CD4-positive, alpha-beta T cell treated with Interleukin-2 at 100 ng/mL for 4 hours (primary cell): ENCODE measurements around the gene ATG16L1.

Experiments
- DNase-seq: peaks from one replicate; pipeline ENCODE4 v3.0.0-alpha.2; 2020; ENCODE audit warnings: low spot score

ATG16L1 gene

DNA sequence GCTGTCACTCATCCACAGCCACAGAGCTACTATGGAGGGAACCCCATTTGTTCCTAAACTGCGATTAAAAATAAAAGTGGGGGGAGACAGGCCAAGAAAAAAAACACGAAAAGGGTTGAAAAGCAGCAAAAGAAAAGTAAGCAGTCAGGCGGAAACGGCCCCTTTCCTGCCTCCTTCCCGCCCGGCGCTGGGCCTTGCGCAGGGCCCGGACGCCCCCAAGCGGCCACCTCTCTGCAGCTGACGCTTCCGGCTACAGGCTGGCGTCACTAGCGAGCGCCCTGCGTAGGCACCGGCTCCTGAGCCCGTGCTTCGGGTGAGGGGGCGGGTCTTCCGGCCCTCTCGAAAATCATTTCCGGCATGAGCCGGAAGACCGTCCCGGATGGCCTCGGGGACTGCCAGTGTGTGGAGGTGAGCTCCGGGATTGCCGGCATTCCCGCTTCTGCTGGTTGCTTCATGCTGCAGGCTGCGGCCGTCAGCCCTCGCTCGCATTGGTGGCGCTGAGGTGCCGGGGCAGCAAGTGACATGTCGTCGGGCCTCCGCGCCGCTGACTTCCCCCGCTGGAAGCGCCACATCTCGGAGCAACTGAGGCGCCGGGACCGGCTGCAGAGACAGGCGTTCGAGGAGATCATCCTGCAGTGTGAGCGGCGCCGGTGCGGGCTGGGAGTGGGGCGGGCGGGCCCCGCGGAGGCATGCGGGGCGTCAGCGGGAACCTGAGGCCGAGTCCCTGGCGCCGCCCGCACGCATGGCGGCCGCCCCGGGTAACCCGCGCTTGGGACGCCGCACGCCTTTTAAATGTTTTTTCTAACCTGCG, at the start of gene ATG16L1:
ATG16L1 (plus strand) TSS at position 368 of the 811 bp plus-strand sequence; CDS start at position 523, 155 bp downstream.
- DNase-seq = peak; percentile 95

DNA sequence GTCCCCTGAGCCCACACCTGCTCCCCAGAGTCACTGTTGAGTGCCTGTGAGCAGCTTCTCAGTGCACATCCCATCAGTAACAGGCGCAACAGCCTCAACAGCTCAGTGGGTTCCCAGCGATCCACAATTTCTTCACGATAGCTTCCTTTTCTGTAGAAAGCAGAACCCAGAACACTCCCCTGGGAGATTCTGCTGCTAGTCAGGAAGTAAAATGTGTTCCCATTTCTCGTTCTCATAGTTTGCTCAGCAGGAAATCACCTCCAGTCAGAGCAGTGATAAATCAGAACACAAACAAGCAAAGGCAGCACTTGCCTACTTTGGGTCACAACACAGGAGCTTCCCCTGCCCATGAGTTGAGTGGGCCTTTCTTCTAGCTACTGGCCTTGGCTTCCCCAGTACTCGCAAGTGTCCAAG, 48.9 kb upstream of the ATG16L1 start:
- no peak for DNase-seq

- DNase-seq = no peak
Measured at GRCh38 chr2:233203060-233203459, 48.4 kb upstream of the ATG16L1 start.

GRCh38 chr2:233204286-233204936, 47.1 kb upstream of the ATG16L1 start:
- DNase-seq = no peak

DNA sequence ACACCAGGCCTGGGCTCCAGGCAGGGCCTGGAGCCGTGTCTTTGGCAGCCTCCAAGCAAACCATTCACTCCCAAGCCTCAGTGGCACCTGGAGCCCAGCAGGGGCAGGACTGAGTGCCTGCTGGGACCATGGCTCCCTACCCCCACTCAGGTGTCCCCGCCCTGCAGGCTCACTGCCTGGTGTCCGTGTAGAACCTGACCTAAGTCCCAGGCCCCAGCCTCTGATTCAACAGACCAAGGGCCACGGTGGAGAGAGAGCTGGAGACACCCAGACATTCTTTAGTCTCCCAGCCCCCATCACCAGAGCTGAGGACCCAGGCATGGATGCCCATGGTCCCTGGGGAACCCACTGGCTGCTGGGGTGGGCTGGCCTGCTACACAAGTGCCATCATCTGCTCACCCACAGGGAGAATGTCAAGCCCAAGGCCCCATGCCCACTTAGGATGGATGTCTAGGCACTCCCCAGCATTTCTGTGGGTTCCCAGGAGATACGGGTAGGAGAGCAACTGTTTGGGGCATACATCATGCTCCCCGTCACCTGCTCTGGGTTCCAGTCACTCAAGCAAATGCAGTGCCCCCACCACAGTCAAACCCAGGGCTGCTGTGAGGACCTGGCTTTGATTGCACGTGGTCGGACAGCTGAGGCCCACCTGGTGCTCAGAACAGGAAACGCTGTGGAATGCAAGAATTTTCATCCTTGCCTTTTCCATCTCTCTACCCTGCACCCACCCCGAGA, 42.9 kb upstream of the ATG16L1 start:
- DNase-seq = no peak

DNA sequence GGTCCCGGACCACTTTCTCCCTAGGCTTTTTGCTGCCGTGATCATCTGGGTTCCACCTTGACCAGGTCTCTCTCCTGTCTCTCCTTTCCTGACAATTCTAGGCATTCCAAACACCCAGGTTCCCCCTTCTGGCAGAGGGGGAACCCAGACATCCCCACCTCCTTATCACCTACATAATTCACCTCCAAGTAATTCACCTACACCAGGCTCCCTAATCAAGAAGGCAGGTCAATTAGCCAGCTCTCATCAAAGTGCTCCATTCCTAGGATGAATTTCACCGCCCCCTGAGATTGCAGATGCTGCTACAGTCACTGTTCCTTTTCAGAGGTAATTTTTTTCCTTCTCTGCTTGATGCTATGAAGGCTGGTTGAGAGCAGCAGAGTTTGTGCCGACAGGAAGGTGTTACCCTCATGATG, 42.3 kb upstream of the ATG16L1 start:
- DNase-seq = no peak

GRCh38 chr2:233209533-233210171, 41.8 kb upstream of the ATG16L1 start:
- no peak for DNase-seq

DNA sequence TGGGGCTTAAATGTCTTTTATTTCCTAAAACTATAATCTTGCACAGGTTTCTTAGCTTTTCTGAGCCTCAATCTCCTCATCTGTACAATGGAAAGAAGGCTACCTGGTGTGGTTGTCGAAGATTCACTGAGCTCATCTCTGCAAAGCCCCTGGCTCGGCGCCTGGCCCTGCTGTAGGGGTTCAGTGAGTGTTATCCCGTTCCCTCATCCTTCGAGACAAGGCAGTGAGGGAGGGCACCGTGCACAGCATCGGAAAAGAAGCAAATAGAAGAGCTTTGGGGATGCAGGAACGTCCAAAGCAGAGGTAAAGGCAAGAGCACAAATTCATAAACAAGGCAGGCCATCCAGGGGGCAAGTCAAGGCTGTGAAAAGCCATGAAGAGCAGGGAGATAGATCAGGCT, 41.2 kb upstream of the ATG16L1 start:
- no peak for DNase-seq

- DNase-seq = no peak
Measured at GRCh38 chr2:233210843-233211547, 40.5 kb upstream of the ATG16L1 start.

DNA sequence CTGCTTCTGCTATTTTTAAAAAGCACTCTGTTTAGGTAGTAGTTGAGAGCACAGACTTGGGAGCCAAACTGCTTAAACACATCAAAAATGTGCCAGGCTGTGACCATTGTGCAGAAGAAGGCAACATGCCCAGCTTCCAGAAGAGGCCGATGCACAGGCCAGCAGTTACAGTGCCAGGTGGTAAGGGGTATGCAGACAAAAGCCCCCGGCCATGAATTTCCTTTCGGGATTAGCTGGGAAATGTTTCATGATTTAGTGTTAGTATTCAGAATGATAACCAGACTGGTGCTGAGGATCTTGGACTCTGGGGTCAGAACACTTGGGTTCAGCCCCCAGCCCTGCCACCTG, 40.0 kb upstream of the ATG16L1 start:
- DNase-seq = no peak

GRCh38 chr2:233213011-233213410, 38.5 kb upstream of the ATG16L1 start:
- DNase-seq = no peak

- no peak for DNase-seq
Measured at GRCh38 chr2:233213975-233214374, 37.5 kb upstream of the ATG16L1 start.

- no peak for DNase-seq
Measured at GRCh38 chr2:233217892-233218377, 33.5 kb upstream of the ATG16L1 start.

- DNase-seq = no peak
Measured at GRCh38 chr2:233218836-233219235, 32.6 kb upstream of the ATG16L1 start.

GRCh38 chr2:233219848-233220247, 31.6 kb upstream of the ATG16L1 start:
- DNase-seq = no peak

DNA sequence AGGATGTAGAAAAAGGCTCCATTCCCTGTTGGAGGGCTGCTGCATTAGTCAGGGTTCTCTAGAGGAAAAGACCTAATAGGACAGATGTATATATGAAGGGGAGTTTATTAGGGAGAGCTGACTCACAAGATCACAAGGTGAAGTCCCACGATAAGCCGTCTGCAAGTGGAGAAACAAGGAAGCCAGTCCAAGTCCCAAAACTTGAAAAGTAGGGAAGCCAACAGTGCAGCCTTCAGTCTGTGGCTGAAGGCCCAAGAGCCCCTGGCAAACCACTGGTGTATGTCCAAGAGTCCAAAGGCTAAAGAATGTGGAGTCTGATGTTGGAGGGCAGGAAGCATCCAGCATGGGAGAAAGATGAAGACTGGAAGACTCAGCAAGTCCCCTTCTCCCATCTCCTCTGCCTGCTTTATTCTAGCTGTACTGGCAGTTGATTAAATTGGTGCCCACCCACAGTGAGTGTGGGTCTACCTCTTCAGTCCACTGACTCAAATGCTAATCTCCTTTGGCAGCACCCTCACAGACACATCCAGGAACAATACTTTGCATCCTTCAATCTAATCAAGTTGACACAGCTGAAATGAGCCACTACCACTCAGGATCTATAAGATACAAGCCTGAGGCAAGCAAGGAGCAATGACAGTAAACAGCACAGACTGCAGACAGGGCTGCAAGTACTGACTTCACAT, 30.0 kb upstream of the ATG16L1 start:
- no peak for DNase-seq

- no peak for DNase-seq
Measured at GRCh38 chr2:233223059-233223894, 28.2 kb upstream of the ATG16L1 start.

DNA sequence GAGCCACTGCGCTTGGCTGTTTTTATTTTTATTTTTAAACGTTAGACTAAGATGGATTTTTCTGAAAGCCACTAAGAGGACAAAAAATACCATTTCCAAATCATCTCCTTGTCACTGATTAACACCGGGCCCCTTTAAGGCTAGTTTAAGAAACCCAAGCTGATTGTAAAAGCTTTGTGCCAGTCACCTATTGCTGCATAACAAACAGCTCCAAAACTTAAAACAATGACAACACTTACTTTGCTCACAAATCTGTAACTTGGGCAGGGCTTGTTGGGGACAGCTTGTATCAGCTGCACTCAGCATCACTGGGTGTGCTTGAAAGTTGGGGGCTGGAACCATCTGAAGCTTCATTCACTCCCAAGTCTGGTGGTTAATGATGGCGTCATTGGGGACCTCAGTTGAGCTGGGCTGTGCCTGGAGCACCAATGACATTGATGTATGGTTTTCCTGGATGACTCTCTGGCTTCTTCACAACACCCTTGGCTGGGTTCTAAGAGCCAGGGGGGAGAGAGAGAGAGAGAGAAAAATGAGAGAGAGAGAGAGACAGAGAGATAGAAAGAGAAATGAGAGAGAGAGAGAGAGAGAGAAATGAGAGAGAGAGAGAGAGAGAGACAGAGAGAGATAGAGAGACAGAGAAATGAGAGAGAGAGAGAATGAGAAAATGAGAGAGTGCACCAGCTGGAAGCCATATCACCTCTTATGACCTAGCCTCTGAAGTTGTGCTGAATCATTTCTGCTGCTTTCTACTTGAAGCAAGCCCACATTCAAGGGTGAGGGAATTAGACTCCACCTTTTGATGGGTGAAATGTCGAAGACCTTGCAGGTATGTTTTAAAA, 26.0 kb upstream of the ATG16L1 start:
- DNase-seq = no peak

- DNase-seq = no peak
Measured at GRCh38 chr2:233226511-233227031, 24.9 kb upstream of the ATG16L1 start.
